Measurements from ENCODE around the gene APOBEC4.
A peak's percentile ranks its signal among the peaks of the same experiment; 100 is the strongest.
"Not testable (repeated sequence)": the region's sequence is repeated elsewhere in the genome, so short reads cannot be mapped to it uniquely, and the experiment has no call there.

Gene APOBEC4

GRCh38 chr1:183652547-183653461 is at the start of gene APOBEC4:
Gene APOBEC4 (minus strand): TSS chr1:183653316. CDS start chr1:183648781, 4,535 bp downstream.
- DNase-seq: peak; percentile 41

DNA sequence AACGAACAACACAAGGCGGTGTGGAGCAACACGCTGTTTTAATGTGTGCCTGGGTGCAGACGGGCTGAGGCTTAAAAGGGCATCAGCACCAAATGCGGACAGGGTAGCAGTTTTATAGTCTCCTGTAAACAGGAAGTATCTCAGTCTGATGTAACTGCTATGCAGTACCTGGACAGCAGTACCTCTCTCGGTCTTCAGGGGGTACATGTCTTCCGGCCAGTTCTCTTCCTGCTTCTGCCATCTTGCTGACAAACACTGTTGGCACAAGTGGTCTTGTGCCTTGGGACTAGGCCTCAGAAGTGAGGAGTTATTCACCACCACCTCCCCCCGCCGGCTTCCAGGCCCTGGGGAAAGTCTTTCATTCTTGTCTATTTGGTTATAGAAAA is 49.7 kb upstream of the APOBEC4 start:
- no peak for DNase-seq

DNA sequence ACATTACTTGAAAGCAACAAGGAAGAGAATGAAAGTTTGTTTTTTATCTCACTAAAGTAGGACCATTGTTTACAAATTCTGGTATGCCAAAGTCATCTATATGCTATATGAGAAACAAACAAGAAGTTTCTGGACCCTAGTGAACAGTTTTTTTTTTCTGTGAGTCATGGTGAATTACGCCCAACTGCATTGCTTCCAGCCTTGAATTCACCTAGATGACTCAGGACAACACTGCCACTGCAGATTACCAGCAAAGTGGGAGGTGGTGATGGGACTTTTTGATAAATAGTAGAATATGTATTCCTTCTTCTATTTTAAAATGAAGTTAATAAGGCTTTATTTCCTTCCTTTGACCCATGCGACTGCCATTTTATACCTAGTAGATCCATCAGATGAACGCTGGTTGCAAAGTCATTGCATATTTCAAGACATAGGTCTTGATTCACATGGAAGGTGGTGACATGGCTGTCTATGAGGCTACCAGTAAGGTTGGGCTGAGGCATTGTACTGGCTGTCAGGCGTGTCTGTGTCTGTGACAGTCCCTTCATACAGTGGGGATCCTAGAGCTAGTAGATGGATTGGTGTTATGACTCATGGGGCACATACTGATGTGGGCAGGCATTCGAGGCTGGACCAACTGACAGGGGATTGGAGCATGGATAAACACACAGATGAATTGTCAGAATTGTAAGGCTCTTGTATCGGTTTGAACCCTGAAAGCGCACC is 49.1 kb upstream of the APOBEC4 start:
- DNase-seq: no peak

GRCh38 chr1:183699616-183700160 is 46.6 kb upstream of the APOBEC4 start:
- DNase-seq: no peak

DNA sequence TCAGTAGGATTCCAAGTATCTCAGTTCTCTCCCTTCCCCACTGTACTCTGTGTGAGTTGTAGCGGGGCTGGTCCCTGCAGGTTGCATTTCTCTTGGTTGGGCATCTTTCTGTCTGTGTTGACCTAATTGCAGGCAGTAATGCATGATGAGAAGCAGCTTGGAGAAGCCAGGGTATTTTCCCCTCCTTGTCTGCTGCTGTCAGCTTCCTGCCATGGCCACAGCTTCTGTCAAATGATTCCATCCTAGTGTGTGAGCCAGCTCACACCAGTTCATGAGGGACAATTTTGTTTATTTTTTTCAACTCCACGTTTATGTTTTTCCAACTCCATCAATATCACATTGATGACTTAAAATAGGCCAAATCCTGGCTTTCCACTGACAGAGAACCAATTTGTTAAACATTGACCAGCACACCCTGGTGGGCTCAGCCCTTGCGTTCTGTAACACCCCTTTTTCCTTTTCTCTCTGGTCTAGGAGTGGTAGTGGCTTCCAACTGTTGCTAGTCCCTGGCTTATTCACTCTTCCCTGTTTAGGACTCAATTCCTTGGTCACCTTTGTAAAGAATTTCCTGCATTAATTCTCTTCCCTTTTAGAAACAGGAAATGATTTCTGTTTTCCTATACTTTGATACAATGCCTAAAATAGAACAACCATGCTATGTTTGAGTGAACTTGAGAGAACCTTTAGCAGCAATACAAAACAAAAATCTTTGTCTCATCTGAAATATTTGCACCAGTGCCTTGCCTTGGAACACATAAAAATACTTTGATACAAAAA is 44.9 kb upstream of the APOBEC4 start:
- no peak for DNase-seq

DNA sequence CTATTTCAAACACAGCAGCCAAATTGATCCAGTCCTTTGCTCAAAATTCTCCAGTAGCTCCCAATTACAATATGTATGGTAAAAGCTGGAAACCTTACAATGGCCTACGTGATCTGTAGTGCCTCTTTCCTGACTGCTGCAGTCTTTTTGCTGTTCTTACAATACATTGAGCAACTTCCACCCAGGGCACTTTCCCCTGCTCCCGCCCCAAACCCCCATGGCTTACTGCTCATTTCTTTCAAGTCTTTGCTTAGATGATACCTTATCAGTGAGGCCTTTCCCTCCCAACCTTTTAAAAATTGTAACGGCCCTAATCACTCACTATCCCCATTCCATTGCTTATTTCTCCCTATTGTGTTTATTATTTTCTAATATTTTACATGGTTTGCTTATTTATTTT is 43.9 kb upstream of the APOBEC4 start:
- DNase-seq: no peak

GRCh38 chr1:183694755-183695154 is 41.6 kb upstream of the APOBEC4 start:
- no peak for DNase-seq

GRCh38 chr1:183694066-183694465 is 41.0 kb upstream of the APOBEC4 start:
- DNase-seq: no peak

DNA sequence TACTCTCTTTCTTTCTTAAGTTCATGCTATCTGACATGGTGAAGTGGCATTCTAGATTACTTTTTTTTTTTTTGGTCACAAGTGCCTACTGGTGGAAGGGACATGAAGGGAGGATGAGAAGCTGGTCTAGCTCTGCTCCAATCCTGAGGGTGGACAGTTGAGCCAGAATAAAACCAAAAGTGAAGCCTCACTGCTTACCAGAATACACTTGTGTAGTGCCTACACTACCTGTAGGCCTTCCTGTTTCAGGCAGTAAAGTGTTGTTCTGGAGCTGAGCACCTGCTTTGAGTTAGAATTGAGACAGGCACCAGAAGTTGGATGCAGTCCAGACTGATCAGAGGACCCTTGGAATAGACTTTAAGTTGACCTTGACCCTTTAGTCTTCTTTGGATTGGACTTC is 40.4 kb upstream of the APOBEC4 start:
- no peak for DNase-seq

GRCh38 chr1:183689762-183690204 is 36.7 kb upstream of the APOBEC4 start:
- DNase-seq: no peak

DNA sequence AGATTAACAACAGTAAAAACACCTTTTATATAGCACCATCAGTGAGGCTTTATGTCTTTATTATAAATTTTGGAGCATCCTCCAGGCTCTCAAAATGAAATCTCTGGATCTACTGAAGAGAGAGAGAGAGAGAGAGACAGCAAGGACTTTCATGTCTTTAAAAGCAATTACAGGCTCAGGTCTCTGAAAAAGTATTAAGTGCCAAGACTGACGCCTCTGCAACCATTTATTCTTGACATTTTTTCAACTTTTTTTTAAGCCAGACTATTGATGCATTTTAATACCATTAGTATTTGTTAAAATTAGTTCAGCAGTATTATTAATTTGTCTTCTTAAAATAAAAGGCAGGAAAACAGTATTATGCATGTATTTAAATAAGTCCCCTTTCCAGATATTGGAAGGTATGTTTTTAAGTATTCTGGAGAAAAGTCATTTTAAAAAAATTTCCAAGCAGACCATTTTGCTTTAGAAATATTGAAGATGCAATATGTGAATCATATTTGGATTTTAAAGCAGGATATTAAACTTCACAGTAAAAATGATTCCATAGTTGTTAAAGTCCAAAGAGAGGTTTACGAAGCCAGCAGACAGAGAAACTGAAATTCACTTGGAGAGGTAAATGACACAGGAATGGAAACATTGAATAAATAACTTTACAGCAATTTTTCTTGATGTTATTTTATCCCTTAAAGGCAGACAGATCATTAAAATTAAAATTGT is 35.4 kb upstream of the APOBEC4 start:
- DNase-seq: no peak

DNA sequence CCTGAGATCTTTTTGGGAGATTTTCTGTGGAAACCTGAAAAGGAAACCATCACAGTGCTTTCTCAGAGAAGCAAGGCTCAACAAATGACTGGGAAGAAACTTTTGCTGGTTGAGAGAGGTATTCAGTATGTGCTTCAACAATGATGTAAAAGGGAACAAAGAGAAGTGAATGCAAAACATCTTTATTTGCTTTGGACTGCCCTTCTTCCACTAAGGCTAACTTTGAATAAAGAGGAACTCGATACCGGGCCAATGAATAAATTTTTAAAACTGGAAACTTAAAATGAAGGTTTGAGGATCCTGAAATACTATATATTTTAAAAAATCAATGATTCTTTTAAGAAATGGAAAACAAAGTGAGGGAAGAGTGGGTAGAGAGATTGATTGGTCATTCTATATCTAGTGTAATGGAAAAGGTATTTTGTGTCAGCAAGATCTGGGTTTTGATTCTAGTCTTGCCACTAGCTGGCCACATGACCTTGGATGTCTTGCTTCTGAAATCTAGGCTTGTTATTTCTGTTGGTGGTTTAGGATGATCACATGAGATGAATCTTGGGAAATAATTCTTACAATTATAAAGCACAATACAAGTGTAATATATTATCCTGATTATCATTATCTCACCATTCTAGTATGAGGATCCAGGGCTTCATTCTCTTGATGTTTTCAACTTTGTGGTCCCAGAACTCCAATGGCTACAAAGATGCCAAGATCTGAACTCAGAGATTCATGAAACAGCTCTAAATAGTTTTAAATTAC is 34.6 kb upstream of the APOBEC4 start:
- no peak for DNase-seq

DNA sequence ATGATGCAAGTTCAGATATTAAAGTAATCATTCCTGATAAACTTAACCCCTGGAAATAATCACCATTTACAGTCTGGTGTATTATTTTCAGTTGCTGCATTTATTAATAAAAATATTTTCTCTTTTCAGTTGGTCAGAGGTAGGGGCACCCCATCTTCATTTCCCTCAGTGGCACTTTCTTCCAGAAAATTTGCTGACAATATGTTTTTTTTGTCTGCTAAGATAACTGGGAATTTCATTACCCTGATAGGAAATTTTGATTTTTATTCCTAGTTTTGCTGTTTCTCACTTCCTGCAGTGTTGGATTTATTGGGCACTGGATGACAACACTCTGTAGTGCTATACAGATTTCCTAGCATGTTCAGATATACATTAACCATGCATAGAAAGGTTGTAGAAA is 33.1 kb upstream of the APOBEC4 start:
- DNase-seq: no peak

GRCh38 chr1:183685112-183685713 is 32.1 kb upstream of the APOBEC4 start:
- DNase-seq: peak; percentile 32

- not testable (repeated sequence) for DNase-seq
Observed at GRCh38 chr1:183679363-183679762, 26.2 kb upstream of the APOBEC4 start.

GRCh38 chr1:183678819-183679218 is 25.7 kb upstream of the APOBEC4 start:
- no peak for DNase-seq

GRCh38 chr1:183676586-183677189 is 23.6 kb upstream of the APOBEC4 start:
- no peak for DNase-seq

DNA sequence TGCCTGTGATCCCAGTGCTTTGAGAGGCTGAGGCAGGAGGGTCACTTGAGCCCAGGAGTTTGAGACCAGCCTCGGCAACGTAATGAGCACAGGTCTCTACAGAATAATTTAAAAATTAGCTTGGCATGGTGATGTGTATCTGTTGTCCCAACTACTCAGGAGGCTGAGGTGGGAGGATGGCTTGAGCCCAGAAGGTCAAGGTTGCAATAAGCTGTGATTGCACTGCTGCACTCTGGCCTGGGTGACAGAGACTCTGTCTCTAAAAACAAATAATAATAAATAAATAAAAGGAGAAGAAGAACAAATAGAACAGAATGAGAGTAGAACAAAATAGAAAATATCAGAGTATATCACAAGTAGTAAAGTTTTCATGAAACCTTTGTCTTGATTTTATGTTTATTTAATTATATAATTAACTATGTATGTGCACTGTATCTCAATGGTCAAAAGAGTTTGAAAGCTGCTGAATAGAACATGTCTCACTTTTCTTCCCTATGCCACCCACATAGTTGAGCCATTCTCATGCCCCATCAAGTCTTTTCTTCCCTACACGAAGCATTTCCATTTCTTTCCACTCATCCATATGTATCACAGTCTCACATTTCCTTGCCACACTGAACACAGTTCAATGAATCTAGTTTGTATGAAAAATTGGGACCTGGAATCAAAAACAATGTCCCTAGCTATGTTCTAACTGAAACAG is 22.9 kb upstream of the APOBEC4 start:
- no peak for DNase-seq

- DNase-seq: no peak
Observed at GRCh38 chr1:183675381-183675780, 22.3 kb upstream of the APOBEC4 start.

GRCh38 chr1:183674886-183675285 is 21.8 kb upstream of the APOBEC4 start:
- no peak for DNase-seq
